ENCODE data around the gene ANKRD12.

ANKRD12 gene

DNA sequence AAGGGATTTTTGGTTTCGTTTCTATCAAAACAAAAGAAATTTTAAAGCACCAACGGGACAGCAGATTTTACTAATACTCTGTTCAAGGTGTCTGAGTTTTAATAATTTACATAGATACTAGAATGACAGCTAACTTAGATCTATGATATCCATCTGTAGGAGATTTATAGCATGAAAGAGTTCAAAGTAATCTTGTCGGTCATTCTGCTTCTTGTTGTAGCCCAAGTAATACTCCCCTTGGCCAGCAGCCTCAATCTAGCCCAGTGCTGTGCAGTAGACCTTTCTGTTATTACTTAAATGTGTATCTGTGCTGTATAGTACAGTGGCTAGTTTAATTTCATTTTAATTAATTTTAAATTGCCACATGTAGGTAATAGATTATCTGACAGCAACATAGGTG, 44.7 kb downstream of the ANKRD12 start:
- H3K27ac ChIP-seq (ENCODE audit: low read depth, low read length): no peak overlapping the region
- H3K9ac ChIP-seq (ENCODE audit: low read length): no peak overlapping the region
- H3K4me1 ChIP-seq (ENCODE audit: control insufficient read depth, insufficient read depth, low read length): peaks cover 2% of the 10 kb centered on the region

DNA sequence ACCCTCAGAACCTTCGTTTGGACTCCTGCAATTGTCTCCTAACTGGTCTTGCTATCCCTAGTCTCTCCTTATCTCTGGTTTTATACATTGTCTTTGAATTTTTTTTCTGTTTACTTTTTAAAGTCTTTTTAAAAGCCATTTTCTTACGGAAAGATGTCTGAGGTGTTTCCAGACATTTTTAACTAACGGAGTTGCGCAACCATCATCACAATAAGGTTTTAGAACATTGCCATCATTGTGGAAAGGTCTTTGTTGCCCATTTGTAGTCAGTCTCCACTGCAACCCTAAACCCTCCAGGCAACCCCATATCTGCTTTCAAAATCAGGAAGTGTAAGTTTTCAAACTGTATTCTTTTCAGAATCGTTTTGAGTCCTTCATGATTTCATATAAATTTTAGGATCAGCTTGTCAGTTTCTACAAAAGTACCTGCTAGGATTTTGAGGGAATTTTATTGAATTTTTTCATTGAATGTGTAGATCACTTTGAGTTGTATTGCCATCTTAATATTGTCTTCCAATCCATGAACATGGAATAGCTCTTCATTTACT, 46.3 kb downstream of the ANKRD12 start:
- H3K4me3 ChIP-seq (ENCODE audit: low read length): no peak overlapping the region
- no peak overlapping the region for H3K9ac ChIP-seq (ENCODE audit: low read length)
- no peak overlapping the region for H3K27ac ChIP-seq (ENCODE audit: low read depth, low read length)
- no peaks in the 10 kb centered on the region for H3K27me3 ChIP-seq (ENCODE audit: control insufficient read depth, insufficient read depth, low read length)
- no peaks in the 10 kb centered on the region for H3K36me3 ChIP-seq (ENCODE audit: control insufficient read depth, insufficient read depth, low read length)
- H3K4me1 ChIP-seq (ENCODE audit: control insufficient read depth, insufficient read depth, low read length): peaks cover 2% of the 10 kb centered on the region

More for the DNA sequence above, 44.7 kb downstream of the ANKRD12 start:
- Histone ChIP-seq H3K36me3 (ENCODE audit: control insufficient read depth, insufficient read depth, low read length) (no peaks in the 10 kb centered on the region), H3K4me3 (ENCODE audit: low read length) (no peak overlapping the region), H3K27me3 (ENCODE audit: control insufficient read depth, insufficient read depth, low read length) (no peaks in the 10 kb centered on the region)

DNA sequence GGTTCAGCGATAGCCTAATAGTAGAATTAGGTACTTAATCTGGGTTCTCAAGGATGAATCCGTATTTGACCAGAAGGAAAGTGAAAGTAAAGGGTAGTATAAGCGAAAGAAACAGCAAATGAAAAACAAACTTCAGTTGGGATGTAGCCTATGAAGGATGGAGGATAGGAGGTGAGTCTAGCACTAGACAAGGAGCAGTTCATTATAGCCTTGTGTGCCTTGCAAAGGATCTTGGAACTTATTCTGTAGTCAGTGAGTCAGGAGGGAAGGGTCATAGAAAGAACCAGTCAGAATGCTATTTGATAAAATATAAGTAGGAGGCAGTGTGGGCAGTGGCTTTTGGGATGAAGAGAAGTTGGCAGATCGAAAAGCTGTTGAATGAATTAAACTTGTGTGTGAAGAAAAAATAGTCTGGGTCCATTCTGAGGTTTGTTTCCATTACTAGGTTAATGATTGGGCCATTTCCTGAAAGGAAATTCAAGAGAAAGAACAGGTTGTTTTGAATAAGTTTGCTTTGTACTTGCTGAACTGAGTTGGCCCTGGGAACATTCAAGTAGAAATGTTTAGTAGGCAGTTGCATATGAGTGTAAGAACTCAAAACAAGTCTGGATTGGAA, 48.5 kb downstream of the ANKRD12 start:
- no peak overlapping the region for H3K4me3 ChIP-seq (ENCODE audit: low read length)

DNA sequence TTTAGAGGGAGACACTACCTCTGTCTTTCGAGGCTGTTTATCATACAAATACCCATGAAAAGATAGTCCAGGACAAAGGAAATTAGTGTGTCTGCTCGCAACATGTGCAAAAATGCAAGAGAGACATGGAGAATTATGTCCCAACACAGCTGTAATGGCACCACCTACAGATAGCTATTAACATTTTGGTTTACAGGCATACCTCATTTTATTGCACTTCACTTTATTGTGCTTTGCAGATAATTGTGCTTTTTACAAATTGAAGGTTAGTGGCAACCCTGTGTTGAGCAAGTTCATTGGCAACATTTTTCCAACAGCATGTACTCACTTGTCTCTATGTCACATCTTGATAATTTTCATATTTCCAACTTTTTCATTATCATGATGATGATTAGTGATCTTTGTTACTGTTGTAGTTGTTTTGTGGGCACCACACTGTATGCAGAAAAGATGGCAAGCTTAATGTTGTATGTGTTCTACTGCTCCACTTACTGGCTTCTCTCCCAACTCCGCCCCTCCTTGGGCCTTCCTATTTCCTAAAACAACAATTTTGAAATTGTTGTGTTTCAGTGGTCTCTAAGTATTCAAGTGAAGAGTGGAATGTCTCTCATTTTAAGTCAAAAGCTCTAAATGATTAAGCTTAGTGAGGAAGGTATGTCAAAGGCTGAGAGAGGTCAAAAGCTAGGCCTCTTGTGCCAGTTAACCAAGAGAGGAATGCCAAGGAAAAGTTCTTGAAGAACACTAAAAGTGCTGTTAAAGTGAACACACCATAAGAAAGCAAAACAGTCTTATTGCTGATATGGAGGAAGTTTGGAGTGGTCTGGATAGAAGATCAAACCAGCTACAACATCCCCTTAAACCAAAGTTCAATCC, 52.0 kb downstream of the ANKRD12 start:
- H3K27me3 ChIP-seq (ENCODE audit: control insufficient read depth, insufficient read depth, low read length): no peaks in the 10 kb centered on the region
- H3K9ac ChIP-seq (ENCODE audit: low read length): no peak overlapping the region
- H3K36me3 ChIP-seq (ENCODE audit: control insufficient read depth, insufficient read depth, low read length): no peaks in the 10 kb centered on the region
- H3K4me3 ChIP-seq (ENCODE audit: low read length): no peak overlapping the region
- no peak overlapping the region for H3K27ac ChIP-seq (ENCODE audit: low read depth, low read length)
- no peaks in the 10 kb centered on the region for H3K4me1 ChIP-seq (ENCODE audit: control insufficient read depth, insufficient read depth, low read length)

More for the DNA sequence above, 48.5 kb downstream of the ANKRD12 start:
- H3K27me3 ChIP-seq (ENCODE audit: control insufficient read depth, insufficient read depth, low read length): no peaks in the 10 kb centered on the region
- no peak overlapping the region for H3K27ac ChIP-seq (ENCODE audit: low read depth, low read length)
- no peaks in the 10 kb centered on the region for H3K36me3 ChIP-seq (ENCODE audit: control insufficient read depth, insufficient read depth, low read length)
- H3K9ac ChIP-seq (ENCODE audit: low read length): no peak overlapping the region
- no peaks in the 10 kb centered on the region for H3K4me1 ChIP-seq (ENCODE audit: control insufficient read depth, insufficient read depth, low read length)

DNA sequence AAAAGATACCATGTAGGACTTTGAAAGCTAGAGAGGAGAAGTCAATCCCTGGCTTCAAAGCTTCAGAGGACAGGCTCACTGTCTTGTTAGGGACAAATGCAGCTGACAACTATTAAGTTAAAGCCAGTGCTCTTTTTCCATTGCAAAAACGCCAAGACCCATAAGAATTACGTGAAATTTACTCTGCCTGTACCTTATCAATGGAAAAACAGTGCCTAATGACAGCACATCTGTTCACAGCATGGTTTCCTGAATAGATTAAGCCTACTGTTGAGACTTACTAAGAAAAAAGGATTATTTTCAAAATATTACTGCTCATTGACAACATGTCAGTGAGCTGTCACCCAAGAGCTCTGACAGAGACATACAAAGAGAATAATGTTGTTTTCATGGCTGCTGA, 52.9 kb downstream of the ANKRD12 start:
- no peak overlapping the region for H3K9ac ChIP-seq (ENCODE audit: low read length)
- no peak overlapping the region for H3K27ac ChIP-seq (ENCODE audit: low read depth, low read length)
- H3K36me3 ChIP-seq (ENCODE audit: control insufficient read depth, insufficient read depth, low read length): no peaks in the 10 kb centered on the region
- H3K27me3 ChIP-seq (ENCODE audit: control insufficient read depth, insufficient read depth, low read length): no peaks in the 10 kb centered on the region
- no peaks in the 10 kb centered on the region for H3K4me1 ChIP-seq (ENCODE audit: control insufficient read depth, insufficient read depth, low read length)
- H3K4me3 ChIP-seq (ENCODE audit: low read length): no peak overlapping the region

DNA sequence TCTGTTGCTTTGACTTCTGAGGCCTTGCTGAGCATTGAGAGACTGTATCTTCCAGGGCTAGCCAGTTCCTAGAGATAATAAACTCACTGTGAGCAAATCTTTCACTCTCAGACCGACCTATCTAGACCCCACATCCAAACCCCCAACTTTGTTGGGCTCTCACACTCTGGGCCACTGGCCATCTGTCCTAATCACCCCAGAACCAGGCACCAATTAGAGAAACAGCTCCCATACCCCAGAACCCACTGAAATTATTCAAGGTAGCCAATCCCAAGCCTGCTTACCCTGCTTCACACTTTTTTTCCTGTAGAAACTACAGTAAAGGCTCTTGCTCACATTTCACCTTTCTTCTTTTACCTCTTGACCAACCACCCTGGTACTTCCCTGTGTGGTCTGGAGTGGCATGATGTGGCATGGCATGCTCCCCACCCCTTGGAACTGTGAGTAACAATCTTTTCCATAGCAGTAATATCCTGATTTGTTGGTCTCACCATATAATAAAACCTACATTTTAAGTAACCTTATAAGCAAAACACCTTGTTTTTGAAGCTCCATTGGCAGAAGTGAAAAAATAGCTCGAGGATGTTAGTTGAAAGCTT, 55.2 kb downstream of the ANKRD12 start:
- H3K9ac ChIP-seq (ENCODE audit: low read length): no peak overlapping the region

DNA sequence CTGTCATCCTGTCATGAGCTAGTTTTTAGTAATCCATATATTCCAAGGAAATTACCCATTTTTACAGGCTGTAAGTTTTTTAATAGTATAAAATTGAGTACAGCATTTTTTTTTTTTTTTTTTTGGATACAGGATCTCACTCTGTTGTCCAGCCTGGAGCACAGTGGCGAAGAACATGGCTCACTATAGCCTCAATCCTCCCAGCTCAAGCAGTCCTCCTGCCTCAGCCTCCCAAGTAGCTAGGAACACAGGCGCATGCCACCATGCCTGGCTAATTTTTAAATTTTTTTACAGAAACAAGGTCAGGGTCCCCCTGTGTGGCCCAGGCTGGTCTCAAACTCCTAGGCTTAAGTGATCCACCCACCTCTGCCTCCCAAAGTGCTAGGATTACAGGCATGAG, 56.5 kb downstream of the ANKRD12 start:
- no peaks in the 10 kb centered on the region for H3K4me1 ChIP-seq (ENCODE audit: control insufficient read depth, insufficient read depth, low read length)
- no peaks in the 10 kb centered on the region for H3K27me3 ChIP-seq (ENCODE audit: control insufficient read depth, insufficient read depth, low read length)
- no peaks in the 10 kb centered on the region for H3K36me3 ChIP-seq (ENCODE audit: control insufficient read depth, insufficient read depth, low read length)
- H3K4me3 ChIP-seq (ENCODE audit: low read length): no peak overlapping the region
- H3K27ac ChIP-seq (ENCODE audit: low read depth, low read length): no peak overlapping the region
- H3K9ac ChIP-seq (ENCODE audit: low read length): no peak overlapping the region

More for the DNA sequence above, 55.2 kb downstream of the ANKRD12 start:
- Histone ChIP-seq H3K36me3 (ENCODE audit: control insufficient read depth, insufficient read depth, low read length) (no peaks in the 10 kb centered on the region), H3K27ac (ENCODE audit: low read depth, low read length) (no peak overlapping the region), H3K4me3 (ENCODE audit: low read length) (no peak overlapping the region), H3K4me1 (ENCODE audit: control insufficient read depth, insufficient read depth, low read length) (no peaks in the 10 kb centered on the region), H3K27me3 (ENCODE audit: control insufficient read depth, insufficient read depth, low read length) (no peaks in the 10 kb centered on the region)

DNA sequence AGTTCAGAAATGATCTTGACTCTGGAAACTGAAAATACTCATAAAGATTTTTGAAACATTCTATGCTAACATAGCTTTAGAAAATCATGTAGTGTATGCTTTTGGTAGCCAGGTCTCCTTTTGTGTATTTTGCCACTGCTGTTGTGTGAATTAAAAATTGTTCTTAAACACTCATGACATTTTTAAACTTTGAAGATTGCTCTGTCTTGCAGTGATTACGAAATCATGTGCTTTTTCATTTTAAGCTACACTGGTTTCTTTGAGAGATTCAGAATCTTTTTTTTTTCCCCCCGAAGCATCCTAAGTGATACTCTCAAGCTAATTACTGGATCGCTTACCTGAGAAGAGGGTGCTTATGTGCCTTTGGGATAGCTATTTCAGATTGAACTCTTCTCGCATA, 60.0 kb downstream of the ANKRD12 start:
- H3K27me3 ChIP-seq (ENCODE audit: control insufficient read depth, insufficient read depth, low read length): no peaks in the 10 kb centered on the region
- H3K27ac ChIP-seq (ENCODE audit: low read depth, low read length): no peak overlapping the region
- no peaks in the 10 kb centered on the region for H3K36me3 ChIP-seq (ENCODE audit: control insufficient read depth, insufficient read depth, low read length)
- no peak overlapping the region for H3K9ac ChIP-seq (ENCODE audit: low read length)
- H3K4me3 ChIP-seq (ENCODE audit: low read length): no peak overlapping the region
- H3K4me1 ChIP-seq (ENCODE audit: control insufficient read depth, insufficient read depth, low read length): no peaks in the 10 kb centered on the region

DNA sequence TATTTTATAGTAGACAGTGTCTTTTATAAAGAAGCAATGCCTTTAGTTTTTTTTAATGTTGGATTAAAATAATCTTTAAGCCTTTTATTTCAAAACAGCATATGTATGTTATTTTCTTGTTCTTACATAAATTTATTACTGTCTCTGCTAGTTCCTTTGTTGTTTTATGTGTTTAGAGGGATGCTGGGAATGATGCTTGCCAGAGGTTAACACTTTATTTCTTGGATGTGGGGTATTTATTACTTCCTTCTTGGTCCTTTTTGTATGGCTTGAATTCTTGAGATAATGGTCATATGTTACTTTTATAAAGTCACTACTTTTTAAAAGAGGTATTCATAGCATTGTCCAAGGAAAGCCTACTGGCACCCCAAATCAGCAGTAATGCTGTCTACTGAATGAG, 63.1 kb downstream of the ANKRD12 start:
- Histone ChIP-seq H3K36me3 (ENCODE audit: control insufficient read depth, insufficient read depth, low read length) (no peaks in the 10 kb centered on the region), H3K4me3 (ENCODE audit: low read length) (no peak overlapping the region), H3K27ac (ENCODE audit: low read depth, low read length) (no peak overlapping the region), H3K27me3 (ENCODE audit: control insufficient read depth, insufficient read depth, low read length) (no peaks in the 10 kb centered on the region), H3K9ac (ENCODE audit: low read length) (no peak overlapping the region), H3K4me1 (ENCODE audit: control insufficient read depth, insufficient read depth, low read length) (no peaks in the 10 kb centered on the region)

DNA sequence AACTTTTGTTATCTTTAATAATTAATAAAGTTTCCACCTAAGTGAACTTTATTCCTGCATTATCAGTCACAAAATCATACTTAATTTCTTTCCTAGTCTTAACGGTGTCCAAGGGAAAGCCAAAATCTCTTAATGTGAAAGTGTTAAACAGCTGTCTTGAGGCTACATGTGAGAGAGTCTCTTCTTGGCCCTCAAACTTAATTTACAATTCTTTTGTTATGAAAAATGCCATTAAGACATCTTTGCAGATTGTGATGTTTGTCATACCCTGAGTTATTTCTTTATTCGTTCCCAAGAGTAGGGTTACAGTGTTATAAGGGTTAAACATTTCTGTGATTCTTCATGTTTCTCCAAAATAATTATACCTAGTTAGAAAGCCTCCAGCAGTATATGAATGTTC, 64.6 kb downstream of the ANKRD12 start:
- no peak overlapping the region for H3K27ac ChIP-seq (ENCODE audit: low read depth, low read length)
- H3K9ac ChIP-seq (ENCODE audit: low read length): no peak overlapping the region
- H3K27me3 ChIP-seq (ENCODE audit: control insufficient read depth, insufficient read depth, low read length): no peaks in the 10 kb centered on the region
- no peaks in the 10 kb centered on the region for H3K36me3 ChIP-seq (ENCODE audit: control insufficient read depth, insufficient read depth, low read length)
- no peak overlapping the region for H3K4me3 ChIP-seq (ENCODE audit: low read length)
- no peaks in the 10 kb centered on the region for H3K4me1 ChIP-seq (ENCODE audit: control insufficient read depth, insufficient read depth, low read length)

DNA sequence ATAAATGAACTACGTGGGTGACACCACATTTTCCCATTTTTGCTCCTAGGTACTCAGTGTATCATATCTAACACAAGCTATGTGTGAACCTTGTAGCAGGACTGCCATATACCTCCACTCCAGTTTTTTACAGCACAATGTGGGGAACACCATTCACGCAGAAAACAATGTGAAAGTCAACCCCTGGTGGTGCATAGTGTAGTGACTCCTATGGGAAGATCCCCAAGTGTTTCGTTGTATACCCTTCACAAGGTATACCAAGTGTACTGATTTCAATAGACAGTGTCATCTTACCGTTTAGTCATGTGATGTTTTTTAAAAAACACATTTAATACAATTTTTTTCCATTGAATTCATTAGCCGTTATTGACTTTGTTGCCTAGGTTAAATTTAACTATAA, 68.1 kb downstream of the ANKRD12 start:
- Histone ChIP-seq H3K4me1 (ENCODE audit: control insufficient read depth, insufficient read depth, low read length) (no peaks in the 10 kb centered on the region), H3K27me3 (ENCODE audit: control insufficient read depth, insufficient read depth, low read length) (no peaks in the 10 kb centered on the region), H3K36me3 (ENCODE audit: control insufficient read depth, insufficient read depth, low read length) (peaks cover 3% of the 10 kb centered on the region), H3K9ac (ENCODE audit: low read length) (no peak overlapping the region), H3K4me3 (ENCODE audit: low read length) (no peak overlapping the region), H3K27ac (ENCODE audit: low read depth, low read length) (no peak overlapping the region)

DNA sequence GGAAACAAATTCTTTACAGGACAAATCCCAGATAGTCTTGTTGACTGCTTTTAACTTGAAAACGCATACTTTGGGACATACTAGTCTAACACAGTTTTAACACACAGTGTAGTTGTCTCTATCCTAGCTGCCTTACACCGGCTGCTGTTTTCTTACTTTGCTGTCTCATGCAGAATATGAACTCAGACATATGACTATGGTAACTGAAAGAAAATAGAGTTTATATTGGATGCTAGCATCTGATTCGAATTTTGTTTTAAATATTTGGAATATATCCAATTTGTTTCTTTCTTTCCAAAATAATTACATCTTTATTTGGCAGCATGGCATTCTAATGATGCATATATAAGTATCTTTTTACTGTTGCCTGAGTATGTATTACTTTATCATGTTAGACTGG, 69.8 kb downstream of the ANKRD12 start:
- H3K4me3 ChIP-seq (ENCODE audit: low read length): no peak overlapping the region
- no peak overlapping the region for H3K27ac ChIP-seq (ENCODE audit: low read depth, low read length)
- no peaks in the 10 kb centered on the region for H3K27me3 ChIP-seq (ENCODE audit: control insufficient read depth, insufficient read depth, low read length)
- no peak overlapping the region for H3K9ac ChIP-seq (ENCODE audit: low read length)
- peaks cover 3% of the 10 kb centered on the region for H3K36me3 ChIP-seq (ENCODE audit: control insufficient read depth, insufficient read depth, low read length)
- no peaks in the 10 kb centered on the region for H3K4me1 ChIP-seq (ENCODE audit: control insufficient read depth, insufficient read depth, low read length)

Measured in rectal smooth muscle tissue (tissue), 1 donor.